GM23338 (cell line): ENCODE results near the gene HBS1L.

ENCODE experiments used
- CREB1 ChIP-seq: fragments of 250-450 bp; sonication (Bioruptor Pico); IDR thresholded peaks from 2 replicates; pipeline ENCODE4 v1.5.0; 2020; ENCODE audit warnings: low read depth, mild to moderate bottlenecking, moderate library complexity
- EZH2 ChIP-seq: fragments of 200-600 bp; sonication (generic); IDR thresholded peaks from one replicate; pipeline ENCODE4 v1.8.0; 2017; ENCODE audit warnings: antibody characterized with exemption, mild to moderate bottlenecking, low read depth; ENCODE audit not compliant: unreplicated experiment
- EZH2phosphoT487 ChIP-seq: fragments of 200-600 bp; sonication (generic); IDR thresholded peaks from one replicate; pipeline ENCODE4 v1.8.1; 2018; ENCODE audit warnings: antibody characterized with exemption; ENCODE audit not compliant: unreplicated experiment
- POLR2AphosphoS5 ChIP-seq: IDR thresholded peaks from 2 replicates; pipeline ENCODE4 v1.6.1; 2016; ENCODE audit warnings: antibody characterized with exemption, low read depth
- STAT1 ChIP-seq: IDR thresholded peaks from one replicate; pipeline ENCODE4 v1.6.1; 2016; ENCODE audit warnings: antibody characterized with exemption; ENCODE audit not compliant: unreplicated experiment
- ZNF114 ChIP-seq: fragments of 250-450 bp; sonication (Bioruptor Pico); IDR thresholded peaks from 2 replicates; pipeline ENCODE4 v1.5.0; 2020; ENCODE audit warnings: mild to moderate bottlenecking, moderate library complexity
- ZNF331 ChIP-seq: fragments of 250-450 bp; sonication (Bioruptor Pico); IDR thresholded peaks from 2 replicates; pipeline ENCODE4 v1.5.0; 2020; ENCODE audit warnings: low read depth, mild to moderate bottlenecking, moderate library complexity
- TF ChIP-seq, protein P1 (sequence below), 2 experiments: fragments of 200-600 bp in 1 of 2; sonication (generic) in 1 of 2; conservative IDR thresholded peaks; 2 replicates each; pipeline versions ENCODE4 v1.5.1 to v1.6.1; 2016 to 2017; ENCODE audit warnings: antibody characterized with exemption in 2 of 2, low read depth in 2 of 2, mild to moderate bottlenecking in 2 of 2, moderate library complexity in 1 of 2
- TF ChIP-seq, protein P2 (sequence below): IDR thresholded peaks from one replicate; pipeline ENCODE4 v1.6.1; 2018; ENCODE audit warnings: antibody characterized with exemption; ENCODE audit not compliant: unreplicated experiment

DNA sequence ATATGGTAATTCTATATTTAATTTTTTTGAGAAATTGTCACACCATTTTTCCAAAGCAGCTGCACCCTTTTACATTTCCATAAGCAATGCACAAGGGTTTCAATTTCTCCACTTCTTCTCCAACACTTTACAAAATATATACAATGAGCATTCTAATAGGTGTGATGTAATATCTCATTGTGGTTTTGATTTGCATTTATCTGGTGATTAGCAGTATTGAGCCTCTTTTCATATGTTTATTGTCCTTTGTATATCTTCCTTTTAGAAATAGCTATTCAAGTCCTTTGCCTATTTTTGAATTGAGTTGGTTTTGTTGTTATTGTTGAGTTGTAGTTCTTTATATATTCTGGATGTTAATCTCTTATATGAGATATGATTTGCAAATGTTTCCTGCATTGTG lies 47.6 kb upstream of the HBS1L start:
- TF ChIP-seq, protein P1, sequence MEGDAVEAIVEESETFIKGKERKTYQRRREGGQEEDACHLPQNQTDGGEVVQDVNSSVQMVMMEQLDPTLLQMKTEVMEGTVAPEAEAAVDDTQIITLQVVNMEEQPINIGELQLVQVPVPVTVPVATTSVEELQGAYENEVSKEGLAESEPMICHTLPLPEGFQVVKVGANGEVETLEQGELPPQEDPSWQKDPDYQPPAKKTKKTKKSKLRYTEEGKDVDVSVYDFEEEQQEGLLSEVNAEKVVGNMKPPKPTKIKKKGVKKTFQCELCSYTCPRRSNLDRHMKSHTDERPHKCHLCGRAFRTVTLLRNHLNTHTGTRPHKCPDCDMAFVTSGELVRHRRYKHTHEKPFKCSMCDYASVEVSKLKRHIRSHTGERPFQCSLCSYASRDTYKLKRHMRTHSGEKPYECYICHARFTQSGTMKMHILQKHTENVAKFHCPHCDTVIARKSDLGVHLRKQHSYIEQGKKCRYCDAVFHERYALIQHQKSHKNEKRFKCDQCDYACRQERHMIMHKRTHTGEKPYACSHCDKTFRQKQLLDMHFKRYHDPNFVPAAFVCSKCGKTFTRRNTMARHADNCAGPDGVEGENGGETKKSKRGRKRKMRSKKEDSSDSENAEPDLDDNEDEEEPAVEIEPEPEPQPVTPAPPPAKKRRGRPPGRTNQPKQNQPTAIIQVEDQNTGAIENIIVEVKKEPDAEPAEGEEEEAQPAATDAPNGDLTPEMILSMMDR (conservative IDR thresholded peaks at IDR 0.05; ENCODE audit: low read depth in 2 of 2), result no peak
- TF ChIP-seq EZH2 (no peak), POLR2AphosphoS5 (no peak), EZH2phosphoT487 (no peak), ZNF331 (CRISPR knock-in tag) (no peak), ZNF114 (CRISPR knock-in tag) (no peak), CREB1 (CRISPR knock-in tag) (no peak), STAT1 (no peak)
- TF ChIP-seq, protein P2, sequence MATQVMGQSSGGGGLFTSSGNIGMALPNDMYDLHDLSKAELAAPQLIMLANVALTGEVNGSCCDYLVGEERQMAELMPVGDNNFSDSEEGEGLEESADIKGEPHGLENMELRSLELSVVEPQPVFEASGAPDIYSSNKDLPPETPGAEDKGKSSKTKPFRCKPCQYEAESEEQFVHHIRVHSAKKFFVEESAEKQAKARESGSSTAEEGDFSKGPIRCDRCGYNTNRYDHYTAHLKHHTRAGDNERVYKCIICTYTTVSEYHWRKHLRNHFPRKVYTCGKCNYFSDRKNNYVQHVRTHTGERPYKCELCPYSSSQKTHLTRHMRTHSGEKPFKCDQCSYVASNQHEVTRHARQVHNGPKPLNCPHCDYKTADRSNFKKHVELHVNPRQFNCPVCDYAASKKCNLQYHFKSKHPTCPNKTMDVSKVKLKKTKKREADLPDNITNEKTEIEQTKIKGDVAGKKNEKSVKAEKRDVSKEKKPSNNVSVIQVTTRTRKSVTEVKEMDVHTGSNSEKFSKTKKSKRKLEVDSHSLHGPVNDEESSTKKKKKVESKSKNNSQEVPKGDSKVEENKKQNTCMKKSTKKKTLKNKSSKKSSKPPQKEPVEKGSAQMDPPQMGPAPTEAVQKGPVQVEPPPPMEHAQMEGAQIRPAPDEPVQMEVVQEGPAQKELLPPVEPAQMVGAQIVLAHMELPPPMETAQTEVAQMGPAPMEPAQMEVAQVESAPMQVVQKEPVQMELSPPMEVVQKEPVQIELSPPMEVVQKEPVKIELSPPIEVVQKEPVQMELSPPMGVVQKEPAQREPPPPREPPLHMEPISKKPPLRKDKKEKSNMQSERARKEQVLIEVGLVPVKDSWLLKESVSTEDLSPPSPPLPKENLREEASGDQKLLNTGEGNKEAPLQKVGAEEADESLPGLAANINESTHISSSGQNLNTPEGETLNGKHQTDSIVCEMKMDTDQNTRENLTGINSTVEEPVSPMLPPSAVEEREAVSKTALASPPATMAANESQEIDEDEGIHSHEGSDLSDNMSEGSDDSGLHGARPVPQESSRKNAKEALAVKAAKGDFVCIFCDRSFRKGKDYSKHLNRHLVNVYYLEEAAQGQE, result no peak
